C4-2B (cell line): ENCODE results near the gene PNPLA2.

Source experiments
- H3K27ac ChIP-seq: fragments of 450-650 bp; 2 replicates; pipeline ENCODE4 v1.5.1; 2017
- ZFX ChIP-seq: fragments of 450-650 bp; IDR thresholded peaks from 2 replicates; pipeline ENCODE4 v1.6.1; 2017
- TF ChIP-seq, protein P1 (sequence below): fragments of 450-650 bp; conservative IDR thresholded peaks from 2 replicates; pipeline ENCODE4 v1.5.1; 2017; ENCODE audit warnings: mild to moderate bottlenecking

PNPLA2 gene

DNA sequence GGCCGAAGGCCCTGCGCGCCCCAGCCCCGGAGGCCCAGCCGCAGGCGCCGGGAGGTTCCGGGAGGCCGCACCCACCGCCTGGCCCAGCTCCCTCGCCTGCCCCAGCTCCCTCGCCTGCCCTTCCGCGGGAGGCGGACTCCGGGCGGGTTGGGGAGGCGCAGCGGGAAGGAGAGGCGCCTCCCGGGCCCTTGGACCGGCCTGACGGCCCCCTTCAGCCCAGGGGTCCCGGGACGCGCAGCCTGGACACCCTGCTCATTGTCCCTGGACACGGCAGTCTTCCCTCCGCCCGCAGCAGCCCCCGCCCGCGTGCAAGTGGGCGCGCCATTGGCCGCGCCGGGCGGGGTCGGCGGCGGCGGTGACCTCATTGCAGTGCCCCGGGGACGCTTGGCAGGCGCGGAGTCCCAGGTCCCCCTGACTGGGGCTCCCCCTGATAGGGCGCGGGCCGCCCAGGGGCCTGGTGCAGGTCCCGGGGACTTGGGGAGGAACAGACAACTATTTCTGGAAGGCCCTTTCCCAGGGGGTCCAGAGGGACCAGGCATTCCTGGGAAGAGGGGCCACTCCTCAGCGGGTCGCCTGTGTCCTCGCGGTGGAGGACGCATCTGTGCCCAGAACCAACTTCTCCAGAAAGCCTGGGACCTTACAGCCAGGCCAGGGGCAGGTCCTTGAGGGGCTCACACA lies 14.5 kb downstream of the PNPLA2 start:
- peak; percentile 28; the same call in 1 of the 2 replicates for TF ChIP-seq ZFX
- TF ChIP-seq, protein P1, sequence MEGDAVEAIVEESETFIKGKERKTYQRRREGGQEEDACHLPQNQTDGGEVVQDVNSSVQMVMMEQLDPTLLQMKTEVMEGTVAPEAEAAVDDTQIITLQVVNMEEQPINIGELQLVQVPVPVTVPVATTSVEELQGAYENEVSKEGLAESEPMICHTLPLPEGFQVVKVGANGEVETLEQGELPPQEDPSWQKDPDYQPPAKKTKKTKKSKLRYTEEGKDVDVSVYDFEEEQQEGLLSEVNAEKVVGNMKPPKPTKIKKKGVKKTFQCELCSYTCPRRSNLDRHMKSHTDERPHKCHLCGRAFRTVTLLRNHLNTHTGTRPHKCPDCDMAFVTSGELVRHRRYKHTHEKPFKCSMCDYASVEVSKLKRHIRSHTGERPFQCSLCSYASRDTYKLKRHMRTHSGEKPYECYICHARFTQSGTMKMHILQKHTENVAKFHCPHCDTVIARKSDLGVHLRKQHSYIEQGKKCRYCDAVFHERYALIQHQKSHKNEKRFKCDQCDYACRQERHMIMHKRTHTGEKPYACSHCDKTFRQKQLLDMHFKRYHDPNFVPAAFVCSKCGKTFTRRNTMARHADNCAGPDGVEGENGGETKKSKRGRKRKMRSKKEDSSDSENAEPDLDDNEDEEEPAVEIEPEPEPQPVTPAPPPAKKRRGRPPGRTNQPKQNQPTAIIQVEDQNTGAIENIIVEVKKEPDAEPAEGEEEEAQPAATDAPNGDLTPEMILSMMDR, result no peak
- peak overlapping the region; percentile 97 for H3K27ac ChIP-seq

DNA sequence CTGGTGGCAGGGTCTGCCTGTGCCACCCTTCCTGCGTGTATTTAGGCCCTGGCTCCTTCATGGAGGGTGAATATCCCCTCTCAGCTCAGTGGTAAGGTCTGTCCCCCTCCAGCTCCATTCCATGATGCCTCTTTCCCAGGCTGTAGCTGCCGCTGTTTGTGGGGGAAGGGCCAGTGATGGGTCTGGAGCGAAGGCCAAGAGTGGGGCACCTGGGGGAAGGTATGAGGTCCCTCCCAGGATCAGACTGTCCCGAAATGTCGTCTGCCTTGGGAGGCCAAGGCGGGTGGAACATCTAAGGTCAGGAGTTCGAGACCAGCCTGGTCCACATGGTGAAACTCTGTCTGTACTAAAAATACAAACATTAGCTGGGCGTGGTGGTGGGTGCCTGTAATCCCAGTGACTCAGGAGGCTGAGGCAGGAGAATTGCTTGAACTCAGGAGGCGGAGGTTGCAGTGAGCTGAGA lies 15.2 kb downstream of the PNPLA2 start:
- no peak for TF ChIP-seq ZFX
- TF ChIP-seq, protein P1, result no peak
- peak overlapping the region; percentile 97 for H3K27ac ChIP-seq

DNA sequence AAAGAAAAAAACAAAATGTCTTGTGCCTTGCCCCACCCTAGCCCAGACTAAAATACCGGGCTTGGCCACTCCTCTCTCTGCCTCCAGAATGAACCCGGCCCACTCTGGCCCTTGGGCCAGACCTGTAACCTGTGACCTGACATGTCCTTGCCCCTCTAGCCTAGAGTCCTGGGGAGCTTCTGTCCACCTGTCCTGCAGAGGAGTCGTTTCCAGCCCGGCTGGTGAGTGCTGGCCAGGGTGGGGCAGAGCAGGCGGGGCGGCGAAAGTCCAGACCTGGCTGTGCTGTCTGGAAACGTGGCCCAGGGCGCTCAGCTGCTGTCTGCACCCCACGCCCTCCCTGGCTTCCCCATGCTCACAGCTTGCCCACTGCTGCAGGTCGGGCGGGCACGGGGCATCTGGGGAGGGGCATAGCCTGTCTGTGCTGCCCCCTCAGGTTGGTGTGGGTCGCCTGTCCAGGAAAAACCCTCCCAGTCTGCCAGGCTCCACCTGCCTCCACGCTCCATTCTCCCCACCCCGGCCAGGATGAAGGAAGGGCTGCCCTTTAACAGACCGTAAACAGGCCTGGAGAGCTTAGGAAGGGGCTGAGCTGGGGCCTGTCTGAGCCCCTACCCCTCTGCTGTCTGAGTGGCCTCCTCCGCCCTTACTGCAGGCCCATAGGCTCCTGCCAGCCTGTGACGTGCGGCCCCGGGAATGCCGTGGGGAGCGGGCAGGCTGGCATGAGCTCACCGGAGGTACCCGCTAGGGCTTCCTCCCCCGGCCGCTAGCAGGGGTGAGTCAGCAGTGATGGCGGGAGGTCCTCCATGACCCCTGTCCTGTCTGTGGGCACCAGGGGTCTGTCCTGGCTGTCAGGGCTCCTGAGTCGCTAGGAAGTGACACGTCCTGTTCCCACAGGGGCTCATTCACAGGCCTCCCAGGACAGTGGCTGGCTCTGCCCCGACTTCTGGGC lies 15.9 kb downstream of the PNPLA2 start:
- H3K27ac ChIP-seq, result peak overlapping the region; percentile 97
- TF ChIP-seq, protein P1, result no peak
- no peak for TF ChIP-seq ZFX

DNA sequence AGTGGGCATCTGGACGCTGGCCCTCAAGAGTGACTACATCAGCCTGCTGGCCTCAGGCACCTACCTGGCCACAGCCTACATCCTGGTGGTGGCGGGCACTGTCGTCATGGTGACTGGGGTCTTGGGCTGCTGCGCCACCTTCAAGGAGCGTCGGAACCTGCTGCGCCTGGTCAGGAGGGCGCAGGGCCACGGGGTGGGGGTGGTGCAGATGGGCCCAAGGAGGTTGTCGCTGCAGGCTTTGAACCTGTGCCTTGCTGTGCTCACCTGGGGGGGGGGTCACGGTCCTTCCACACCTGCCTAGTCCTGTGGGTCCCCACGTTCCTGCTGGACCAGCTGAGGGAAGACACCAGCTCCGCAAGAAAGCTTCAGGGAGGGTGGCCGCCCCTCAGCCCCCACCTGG lies 17.6 kb downstream of the PNPLA2 start:
- no peak for TF ChIP-seq ZFX
- TF ChIP-seq, protein P1, result no peak
- no peak overlapping the region for H3K27ac ChIP-seq

DNA sequence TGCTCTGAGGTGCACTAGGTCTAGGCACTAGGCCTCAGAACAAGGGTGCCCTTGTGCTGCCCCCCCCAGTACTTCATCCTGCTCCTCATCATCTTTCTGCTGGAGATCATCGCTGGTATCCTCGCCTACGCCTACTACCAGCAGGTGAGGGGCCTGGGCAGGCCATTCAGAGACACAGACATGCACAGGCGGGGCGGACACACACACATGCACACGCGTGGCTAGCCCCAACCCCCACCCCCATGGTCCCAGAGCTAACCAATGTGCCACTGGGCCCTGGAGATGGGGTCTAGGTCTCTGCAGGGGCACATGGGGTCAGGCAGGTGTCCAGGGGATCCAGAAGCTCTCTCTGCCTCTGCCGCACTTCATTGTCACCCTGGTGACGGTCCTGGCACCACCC lies 18.0 kb downstream of the PNPLA2 start:
- TF ChIP-seq ZFX, result no peak
- TF ChIP-seq, protein P1, result no peak
- no peak overlapping the region for H3K27ac ChIP-seq

DNA sequence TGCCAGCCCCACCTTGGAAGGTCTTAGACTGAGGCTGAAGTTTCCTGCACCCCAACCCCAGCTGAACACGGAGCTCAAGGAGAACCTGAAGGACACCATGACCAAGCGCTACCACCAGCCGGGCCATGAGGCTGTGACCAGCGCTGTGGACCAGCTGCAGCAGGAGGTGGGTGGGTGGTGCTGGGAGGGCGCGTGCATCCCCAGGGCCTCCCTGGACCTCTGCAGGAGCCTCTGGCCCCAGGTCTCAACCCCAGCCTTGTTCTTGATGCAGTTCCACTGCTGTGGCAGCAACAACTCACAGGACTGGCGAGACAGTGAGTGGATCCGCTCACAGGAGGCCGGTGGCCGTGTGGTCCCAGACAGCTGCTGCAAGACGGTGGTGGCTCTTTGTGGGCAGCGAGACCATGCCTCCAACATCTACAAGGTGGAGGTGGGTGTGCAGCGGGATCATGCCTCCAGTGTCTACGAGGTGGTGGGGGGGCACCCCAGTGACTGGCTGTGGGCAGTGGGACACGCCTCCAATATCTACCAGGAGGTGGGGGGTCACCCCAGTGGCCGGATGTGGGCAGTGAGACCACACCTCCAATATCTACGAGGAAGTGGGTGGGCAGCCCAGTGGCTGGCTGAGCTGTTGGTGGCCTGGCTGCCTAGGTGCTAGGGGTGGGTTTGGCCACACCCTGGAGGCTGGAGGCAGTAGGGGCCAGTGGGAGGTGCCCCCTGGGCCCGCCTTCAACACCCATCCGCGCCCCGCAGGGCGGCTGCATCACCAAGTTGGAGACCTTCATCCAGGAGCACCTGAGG lies 18.7 kb downstream of the PNPLA2 start:
- TF ChIP-seq, protein P1, result no peak
- no peak for TF ChIP-seq ZFX
- H3K27ac ChIP-seq, result no peak overlapping the region
